Left ventricle myocardium superior (tissue), 1 donor: ENCODE measurements around the gene BRD3OS. TPM values are rescaled to one million over a fixed set of nuclear protein-coding genes. Genes with fewer than 3 reads are reported as not detected.

Experiments used
- ATAC-seq: fragments of 200-7000 bp; cut with Tn5 transposase; one replicate; pipeline ENCODE4 v1.9.1; 2020; ENCODE audit warnings: mild to moderate bottlenecking, moderate library complexity
- DNase-seq: peaks from one replicate; pipeline ENCODE4 v3.0.0-alpha.2; 2020
- intact Hi-C: fragments of 100-400 bp; cut with micrococcal nuclease; formaldehyde crosslinking; loops from one replicate; pipeline ENCODE4 v1.11.0; 2022
- total RNA-seq: library from RNA; stranded (reverse); fragmentation: NEBNext Ultra II Directional; extraction: Animal tissue kit (Norgen Biotek cat#: 25700); gene quantifications from one replicate; pipeline ENCODE4 v1.2.1, GENCODE V29; 2021
- donor health status: DM: no; HTN: yes; CAD: no; lungs with severe emphysema.

BRD3OS gene
- total RNA-seq, 1 donor from 2014 or later = 4.7 TPM

DNA sequence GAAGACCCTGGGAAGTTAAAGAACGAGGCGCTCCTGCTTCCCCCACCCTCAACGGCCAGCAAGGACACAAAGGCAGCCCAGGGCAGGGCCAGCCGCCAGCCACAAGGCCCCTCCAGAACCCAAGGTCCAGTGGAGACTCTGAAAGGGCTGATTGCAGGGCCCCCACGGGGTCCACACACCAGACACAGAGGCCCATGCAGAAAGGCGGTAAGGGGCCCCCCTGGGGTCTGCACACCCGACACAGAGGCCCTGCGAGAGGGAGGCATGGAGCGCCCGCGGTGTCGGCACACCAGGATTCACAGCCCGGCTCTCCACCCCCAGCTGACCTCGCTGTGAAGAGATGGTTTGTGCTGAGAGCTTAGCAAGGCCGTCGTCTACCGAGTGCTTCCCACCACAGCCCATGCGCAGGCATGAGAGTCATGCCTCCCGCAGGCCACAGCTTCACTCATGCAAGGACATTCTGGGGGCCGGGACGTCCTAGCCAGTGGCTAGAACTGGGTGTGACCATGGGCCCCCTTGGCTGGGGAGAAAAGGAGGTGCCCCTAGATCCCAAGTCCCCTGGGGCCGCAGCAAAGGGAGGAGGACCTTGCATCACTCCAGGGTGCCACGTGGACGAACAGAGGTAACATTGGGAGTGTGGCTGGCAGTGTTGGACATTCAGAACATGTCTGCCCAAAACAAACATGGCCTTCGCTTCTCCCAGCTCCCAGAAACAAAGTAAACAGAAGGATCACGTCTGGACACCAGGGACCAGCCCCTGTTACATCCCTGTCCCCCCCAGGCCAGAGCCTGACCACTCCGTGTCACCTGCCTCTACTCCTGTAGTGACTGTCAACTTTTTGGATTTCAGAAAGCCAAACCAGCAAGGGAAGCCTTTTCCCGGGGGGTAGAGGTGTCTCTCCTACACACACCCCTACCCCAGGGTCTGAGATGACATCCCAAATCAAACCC, 32.7 kb downstream of the BRD3OS start:
- no peak for DNase-seq
- intact Hi-C loops = no loop called here
- ATAC-seq = no peak

DNA sequence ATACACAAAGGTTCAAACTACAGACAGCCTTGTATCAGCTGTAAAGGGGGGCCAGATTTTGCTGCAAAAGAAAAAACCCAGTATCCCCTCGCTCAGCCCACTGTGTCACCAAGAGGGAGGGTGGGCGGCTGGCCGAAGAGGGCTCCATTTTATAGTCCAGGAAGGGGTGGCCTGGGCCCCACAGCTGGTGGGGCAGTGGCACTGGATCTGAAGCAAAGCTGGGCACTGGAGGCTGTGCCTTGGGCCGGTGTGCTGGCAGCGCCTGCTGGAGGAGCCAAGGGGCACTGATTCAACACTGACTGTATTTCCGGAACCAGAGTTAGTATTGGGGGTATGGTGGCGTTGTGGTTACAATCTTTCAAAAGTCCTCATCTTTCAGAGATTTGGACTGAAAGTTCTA, 33.4 kb downstream of the BRD3OS start:
- DNase-seq (no peak), ATAC-seq (no peak)
- intact Hi-C loops = no loop called here

DNA sequence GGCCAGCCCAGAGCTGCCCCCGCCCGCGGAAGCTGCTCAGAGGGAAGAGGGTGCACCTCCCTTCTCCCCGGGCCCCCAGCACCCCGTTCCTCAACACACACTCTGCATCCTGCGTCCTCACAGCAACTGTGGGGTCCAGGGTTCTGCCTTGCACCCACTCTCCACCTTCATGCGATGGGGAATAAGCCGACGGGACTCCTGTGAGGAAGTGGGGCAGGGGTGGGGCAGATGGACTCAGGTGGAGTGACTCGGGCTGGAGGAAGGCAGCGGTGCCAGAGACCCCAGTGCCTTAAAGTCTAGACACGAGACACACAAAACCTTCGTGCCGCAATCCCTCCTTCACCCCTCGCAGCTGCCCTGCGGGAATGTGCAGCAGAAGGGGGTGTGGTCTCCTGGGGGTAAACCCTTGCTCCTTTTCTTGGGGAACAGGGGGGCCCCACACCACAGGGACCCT, 33.9 kb downstream of the BRD3OS start:
- intact Hi-C loops = no loop called here
- no peak for DNase-seq

DNA sequence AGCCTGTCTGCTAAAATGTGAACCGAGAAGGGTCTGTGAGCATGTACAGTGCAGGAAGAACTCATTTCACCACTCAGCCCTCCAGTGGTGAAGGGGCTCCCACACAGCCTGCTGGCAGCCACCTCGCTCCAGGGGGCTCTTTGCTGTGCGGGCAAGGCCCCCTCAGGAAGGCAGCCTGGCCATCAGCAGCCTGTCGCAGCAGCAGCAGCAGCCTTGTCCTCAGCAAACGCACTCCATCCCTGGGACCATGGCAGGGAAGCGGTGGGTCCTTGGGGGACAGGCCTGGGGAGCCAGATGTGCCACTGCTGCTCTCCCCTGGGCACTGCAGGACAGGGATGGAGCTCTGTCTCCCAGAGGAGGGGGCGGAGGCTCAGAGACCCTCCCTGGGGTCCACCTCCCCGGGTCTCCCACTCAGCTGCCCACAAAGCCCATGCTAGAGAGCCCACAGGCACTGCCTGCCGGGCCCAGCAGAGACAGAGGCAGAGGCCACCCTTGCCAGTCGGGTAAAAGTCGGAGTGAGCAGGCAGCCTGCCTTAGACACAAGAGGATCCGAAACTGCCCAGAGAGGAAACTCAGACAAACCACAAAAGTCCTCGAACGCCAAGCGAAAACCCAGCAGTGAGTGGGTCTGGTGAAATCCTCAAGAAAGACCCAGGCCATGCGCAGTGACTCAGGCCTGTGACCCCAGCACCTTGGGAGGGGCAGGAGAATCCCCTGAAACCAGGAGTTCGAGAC, 34.5 kb downstream of the BRD3OS start:
- DNase-seq = no peak
- no peak for ATAC-seq
- intact Hi-C loops = no loop called here

More for the DNA sequence above, 33.9 kb downstream of the BRD3OS start:
- no peak for ATAC-seq

DNA sequence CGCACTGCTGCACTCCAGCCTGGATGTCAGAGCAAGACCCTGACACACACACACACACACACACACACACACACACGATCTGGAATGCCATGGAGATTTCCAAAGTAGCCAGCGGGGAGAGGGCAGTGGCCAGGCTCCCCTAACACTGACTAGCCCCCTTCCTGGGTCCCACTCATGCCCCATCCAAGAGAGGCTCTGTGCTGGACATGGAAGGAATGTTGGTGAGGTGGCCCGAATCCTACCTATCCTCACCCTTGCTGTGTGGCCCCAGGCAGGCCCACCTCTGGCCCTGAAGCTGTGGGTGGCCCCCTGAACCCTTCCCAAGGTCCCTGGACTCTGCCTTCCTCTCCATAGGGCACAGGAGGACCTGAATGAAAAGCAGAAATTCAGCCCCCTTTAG, 35.3 kb downstream of the BRD3OS start:
- intact Hi-C loops = no loop called here
- ATAC-seq = no peak

DNA sequence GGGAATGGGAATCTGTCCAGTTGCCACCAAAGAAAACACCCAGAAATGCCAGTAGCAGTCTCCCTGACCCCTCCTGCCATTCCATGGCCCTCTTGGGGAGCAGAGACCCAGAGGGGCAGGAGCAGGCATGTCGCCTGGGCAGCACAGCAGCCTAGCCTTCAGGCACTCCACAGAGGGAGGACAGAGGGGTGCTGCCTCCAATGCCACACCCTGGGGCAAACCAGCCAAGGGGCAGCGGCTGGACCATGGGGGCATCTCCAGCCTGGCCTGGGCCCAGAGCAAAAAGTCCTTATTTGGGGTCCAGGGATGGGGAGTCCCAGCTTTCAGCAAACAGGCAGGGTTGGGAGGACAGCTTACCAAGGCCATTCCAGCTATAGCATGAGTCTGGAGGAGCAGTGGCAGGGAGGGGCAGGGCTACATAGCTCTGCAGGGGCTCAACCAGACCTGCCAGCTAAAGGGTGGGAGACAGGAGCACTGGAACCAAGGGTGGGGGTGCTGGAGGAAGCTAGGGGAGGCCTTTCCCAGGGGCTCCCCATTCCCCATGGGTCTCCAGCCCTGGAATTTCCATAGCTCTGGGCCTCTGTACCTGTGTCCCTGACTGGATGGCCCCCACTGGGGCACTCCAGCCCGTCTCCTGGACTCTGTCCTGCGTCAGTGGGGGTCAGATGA, 35.9 kb downstream of the BRD3OS start:
- ATAC-seq = no peak
- intact Hi-C loops = no loop called here
- DNase-seq = no peak

More for the DNA sequence above, 35.3 kb downstream of the BRD3OS start:
- DNase-seq = no peak

DNA sequence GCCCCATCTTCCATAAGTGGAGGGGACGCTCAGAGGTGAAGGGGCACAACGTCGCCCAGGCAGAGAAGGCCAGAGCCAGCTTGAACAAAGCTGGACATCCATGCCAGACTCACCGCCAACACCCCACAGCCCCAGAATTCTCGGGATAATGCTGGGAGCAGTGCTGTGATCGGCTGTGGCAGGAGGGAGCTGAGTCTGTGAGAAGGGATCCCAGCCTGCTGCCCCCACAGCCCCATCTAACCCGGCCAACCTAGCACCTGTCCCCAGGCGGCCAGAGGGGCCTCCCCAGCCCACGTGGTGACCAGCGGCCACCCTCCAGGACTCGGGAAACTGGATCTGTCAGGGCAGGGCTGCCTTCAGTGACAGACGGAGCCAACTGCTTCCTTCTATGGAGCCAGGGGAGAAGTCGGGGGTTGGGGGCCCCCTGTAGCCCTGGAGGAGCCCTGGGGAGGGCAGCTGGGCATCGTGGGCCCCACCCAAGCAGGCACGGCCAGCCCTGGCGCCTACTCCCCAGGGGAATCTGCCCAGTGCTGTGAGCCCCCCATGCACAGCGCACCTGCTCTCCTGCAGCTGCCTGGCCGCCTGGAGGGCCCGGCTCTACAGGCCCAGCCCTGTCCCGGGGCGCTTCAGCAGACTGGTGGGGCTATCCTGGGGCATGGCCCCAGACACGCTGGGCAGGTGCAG, 36.5 kb downstream of the BRD3OS start:
- ATAC-seq (no peak), DNase-seq (no peak)
- intact Hi-C loops = no loop called here

DNA sequence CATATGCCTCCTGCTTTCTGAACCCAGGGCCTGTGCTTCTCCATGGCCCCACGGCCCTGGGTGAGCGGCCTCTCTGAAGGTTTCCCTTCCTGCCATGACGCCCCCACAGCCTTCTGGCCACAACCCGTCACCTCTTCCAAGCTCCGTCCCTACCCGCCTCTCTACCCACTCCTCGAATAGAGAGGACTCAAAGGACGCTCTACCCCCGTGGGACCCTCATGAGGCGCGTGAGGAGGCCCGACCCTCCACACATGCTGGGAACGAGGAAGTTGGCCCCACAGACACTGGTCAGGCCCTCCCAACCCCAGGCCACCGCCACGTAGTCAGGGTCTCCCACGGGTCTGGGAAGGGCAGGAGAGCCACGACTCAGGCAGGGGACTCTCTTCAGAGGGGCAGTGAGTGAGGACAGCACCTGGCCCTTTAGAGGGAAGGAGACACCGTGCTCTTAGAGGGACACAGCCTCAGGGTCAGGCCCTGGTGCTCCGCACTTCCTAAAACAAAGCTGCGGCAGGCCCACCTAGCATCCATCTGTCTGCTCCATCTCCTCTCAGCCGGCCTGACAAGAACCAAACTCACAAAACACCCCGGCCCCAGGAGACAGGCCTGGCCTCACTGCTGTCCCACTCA, 37.3 kb downstream of the BRD3OS start:
- intact Hi-C loops = no loop called here
- ATAC-seq (no peak), DNase-seq (no peak)

DNA sequence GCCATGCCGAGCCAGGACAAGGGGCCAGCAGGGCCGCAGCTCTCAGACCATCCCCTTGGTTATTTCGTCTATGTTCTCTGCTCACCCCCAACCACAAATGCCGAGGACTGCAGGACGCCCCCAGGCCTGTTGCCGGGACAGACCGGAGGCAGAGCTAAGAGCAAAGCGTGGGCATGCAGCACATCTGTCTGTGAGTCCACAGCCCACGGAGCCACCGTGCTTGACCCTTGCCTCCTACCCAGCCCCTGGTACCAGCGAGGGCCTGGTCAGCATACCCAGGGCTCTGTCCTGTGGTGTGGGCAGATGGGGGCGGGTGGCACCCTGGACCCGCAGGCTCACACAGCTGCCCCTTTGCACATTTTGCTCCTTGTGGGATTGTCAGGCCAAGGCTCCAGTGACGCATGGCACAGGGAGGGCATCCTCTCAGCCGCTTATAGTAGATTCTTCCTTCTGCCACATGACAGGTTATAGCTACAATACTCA, 37.8 kb downstream of the BRD3OS start:
- ATAC-seq (no peak), DNase-seq (no peak)
- intact Hi-C loops = no loop called here

DNA sequence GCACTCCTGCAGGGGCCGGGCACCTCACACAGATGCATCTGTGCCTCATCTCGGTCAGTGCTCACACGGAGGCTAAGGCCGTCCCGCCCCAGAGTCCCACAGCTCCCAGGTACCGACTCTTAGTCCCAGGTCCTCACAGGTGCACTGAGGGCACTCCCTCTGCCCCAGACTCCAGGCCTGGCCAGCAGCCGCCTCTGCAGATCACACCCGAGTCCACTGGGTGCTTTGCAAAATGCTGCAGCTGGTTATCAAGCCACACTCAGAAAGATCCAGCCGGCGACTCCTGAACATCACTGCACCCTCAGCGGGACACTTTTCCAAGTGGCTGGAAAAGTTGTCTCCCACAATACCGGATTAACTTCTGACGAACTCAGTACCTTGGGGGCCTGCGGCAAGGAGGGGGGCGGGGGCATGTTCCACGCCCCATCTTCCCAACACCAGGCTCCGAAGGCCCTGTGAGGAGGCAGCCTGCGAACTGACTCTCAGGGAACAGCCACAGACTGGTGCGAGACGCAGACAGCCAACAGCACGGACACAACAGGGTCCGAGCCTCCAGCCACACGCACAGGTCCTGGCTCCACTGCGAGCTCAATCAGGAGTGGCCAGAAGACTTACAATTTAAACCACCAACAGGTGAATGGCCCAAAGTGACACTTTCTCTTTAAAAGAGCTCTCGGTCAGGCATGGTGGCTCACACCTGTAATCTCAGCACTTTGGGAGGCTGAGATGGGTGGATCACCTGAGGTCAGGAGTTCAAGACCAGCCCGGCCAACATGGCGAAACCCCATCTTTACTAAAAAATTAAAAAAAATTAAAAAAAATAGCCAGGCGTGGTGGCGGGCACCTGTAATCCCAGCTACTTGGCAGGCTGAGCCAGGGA, 38.5 kb downstream of the BRD3OS start:
- intact Hi-C loops = no loop called here
- no peak for DNase-seq
- ATAC-seq = no peak

DNA sequence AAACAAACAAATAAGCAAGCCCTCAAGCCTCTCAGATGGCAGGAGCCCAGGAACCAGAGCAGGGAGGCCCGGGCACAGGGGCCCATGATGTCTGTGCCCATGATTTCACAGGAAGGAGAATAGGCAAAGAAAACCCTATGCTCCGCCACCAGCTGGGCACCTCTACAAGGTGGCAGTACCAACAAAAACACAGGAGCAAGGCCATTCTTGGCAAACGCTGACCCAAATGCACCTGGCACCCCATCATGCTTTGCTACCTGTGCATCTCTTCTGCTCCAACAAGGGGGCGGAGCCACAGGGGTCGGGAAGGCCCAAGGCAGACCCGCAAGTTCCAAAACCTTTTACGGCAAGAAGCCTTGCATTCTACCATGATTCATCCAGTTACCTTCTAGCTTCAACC, 39.4 kb downstream of the BRD3OS start:
- ATAC-seq = no peak
- no peak for DNase-seq
- intact Hi-C loops = no loop called here

DNA sequence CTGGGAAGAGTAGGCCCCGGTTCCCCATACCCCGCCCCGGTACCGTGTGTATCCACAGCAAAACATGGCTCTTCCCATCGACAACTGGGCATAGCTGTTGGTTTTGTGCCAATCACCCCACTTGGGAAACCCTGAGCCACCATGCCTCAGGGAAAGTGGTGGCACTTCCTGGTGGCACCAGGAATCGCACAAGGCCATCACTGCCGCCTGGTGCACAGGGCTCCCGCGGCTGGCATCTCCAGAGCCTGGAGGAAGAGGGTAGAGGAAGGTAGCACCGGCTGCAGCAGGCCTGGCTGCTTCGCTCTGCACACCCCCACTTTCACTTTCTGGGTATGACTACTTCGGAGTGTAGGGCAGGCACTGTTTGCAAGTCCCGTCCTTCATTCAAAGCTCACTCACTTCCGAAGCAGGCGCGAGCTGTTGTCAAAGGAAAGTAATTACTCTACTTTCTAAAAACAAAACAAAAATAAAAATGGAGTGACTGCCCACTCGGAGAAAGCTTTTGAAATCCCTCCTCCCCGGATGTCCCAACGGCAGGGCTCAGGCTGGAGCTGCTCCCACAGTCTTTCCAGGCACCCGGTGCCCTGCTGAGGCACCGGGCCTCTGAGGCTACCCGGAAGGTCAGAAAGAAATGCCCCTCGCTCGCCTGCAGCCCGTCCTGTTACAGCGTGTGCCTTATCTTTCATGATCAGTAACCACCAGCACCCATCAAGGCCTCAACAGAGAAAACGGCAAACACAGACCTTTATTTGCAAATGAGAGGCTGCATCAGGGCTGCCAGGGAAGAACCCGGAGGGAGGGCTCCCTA, 40.5 kb downstream of the BRD3OS start:
- ATAC-seq (peak; percentile 6), DNase-seq (no peak)
- intact Hi-C loops = no loop called here

DNA sequence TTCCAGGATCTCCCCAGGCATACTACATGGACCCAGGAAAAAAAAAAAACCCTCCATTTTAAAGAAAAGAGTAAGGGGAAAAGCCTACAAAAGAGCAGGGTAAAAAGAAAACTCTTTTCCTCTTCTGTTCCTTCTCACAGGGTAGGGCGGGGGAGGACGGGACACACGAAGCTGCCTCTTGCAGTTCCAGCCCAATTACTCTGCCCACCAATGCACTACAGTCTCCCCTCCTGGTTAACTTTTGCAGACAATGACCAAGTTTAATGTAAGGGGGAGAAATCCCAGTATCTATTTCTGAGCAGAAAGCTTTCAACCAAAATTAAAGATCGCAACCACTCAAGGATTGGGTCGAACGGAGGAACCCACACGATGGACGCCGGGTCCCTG, 41.2 kb downstream of the BRD3OS start:
- no peak for ATAC-seq
- intact Hi-C loops = no loop called here
- no peak for DNase-seq

DNA sequence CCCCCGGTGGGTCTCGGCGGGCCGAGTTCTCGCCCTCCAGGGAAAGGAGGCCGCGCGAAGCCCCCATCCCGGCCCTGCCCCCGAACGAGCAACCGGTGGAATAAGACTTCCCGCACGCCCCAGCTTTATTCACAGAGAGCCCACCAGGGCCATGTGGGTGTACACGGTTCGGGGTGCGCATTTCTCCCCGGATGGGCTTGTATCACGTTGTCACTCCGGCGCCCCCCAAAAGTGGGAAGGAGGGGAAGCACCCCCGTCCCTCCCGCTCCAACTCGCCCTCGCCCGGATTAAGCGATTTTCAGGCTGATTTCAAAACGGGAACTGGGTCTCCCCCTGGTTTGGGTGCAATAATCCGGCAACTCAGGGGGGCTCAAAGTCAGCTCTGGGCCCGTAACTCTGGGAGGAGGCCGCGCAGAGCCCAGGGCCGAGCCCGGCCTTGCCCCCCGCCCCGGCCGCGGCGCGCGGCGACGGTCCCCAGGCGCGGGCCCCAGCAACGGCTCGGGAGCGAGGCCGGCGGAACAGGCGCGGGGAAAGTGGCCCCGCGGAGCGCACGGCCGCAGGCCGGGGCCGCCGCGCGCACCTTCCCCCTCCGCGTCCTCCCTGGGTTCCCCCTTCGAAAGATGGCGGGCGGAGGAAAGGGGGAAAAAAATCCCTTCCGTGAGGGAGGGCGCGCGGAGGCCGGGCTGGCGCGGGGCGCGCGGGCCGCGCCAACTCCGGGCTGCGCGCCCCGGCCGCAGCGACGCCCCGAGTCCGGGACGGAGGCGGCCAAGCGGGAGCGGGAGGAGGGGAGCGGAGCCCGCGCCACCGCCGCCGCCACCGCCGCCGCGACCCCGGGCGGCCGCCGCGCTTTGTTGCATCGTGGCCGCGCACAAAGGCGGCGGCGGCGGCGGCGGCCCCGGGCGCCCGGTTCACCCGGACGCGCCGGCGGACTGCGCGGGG, 41.9 kb downstream of the BRD3OS start:
- peak; percentile 1 for ATAC-seq
- no peak for DNase-seq
- intact Hi-C loops = no loop called here

DNA sequence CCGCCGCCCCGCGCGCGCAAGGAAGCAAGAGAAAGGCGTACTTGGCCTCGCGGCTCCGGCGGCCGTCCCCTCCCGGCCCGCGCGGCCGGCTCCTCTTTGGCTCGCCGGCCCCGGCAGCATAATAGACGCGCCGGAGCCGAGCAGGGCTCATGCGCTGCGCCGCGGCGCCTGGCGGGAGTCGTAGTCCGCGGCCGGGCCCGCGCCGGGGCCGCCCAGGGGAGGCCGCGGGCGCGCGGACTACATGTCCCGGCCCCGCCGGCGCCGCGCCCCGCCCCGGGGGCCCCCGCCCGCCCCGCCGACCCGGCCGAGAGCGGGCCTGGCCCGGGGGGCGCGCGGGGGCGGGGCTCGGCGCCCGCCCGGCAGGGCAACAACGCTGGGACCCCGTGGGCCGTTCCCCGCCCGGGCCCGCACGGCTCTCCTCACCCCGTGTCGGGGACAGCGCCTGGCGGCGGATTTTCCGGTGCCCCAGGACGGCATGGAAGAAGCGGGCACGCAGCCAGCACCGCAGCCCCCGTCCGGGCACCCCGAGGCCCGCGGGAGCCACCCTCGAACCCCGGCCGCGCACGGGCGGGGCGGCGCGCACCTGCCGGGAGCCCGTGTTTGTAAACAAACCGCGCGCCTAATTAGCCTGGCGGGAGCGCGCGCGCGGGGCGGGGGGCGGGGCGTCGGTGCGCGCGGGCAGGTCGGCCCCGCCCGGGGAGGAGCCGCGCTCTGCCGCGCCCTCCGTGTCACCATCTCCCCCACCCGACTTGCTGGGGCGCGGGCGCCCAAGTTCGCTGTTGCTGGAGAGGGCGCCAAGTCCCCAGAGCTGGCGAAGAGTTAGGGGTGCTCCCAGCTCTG, 42.8 kb downstream of the BRD3OS start, which contains the start of gene BRD3:
Gene BRD3 (minus strand): TSS at position 123 of the 840 bp plus-strand sequence. CDS start 14,549 bp downstream, outside the sequence.
- ATAC-seq (peak; percentile 87), DNase-seq (peak; percentile 94)
- intact Hi-C loops = no loop called here
